HG03354 (cell line): Measurements from ENCODE around the gene YBEY.
A peak's percentile ranks its signal among the peaks of the same experiment; 100 is the strongest.

Source experiments
- ATAC-seq: cut with Tn5 transposase; IDR thresholded peaks from one replicate; pipeline ENCODE4 v1.9.1; 2021; ENCODE audit warnings: mild to moderate bottlenecking; ENCODE audit not compliant: unreplicated experiment, poor library complexity, severe bottlenecking

Gene YBEY

GRCh38 chr21:46323710-46324389, 37.7 kb downstream of the YBEY start, which contains the start of the genes C21orf58 and PCNT:
Gene C21orf58, minus strand, starts transcription at chr21:46323870. Its CDS starts 1,132 bp downstream, at chr21:46322738.
Gene PCNT, plus strand, starts transcription at chr21:46324156. Its CDS starts 73 bp downstream, at chr21:46324229.
- ATAC-seq, result peak; percentile 80

GRCh38 chr21:46324390-46325072, 38.4 kb downstream of the YBEY start:
- ATAC-seq, result peak; percentile 57

GRCh38 chr21:46325073-46325912, 39.2 kb downstream of the YBEY start:
- ATAC-seq, result peak; percentile 13

GRCh38 chr21:46326110-46326703, 40.1 kb downstream of the YBEY start:
- ATAC-seq, result no peak

- no peak for ATAC-seq
Measured at GRCh38 chr21:46327711-46328110, 41.6 kb downstream of the YBEY start.

GRCh38 chr21:46328151-46328550, 42.0 kb downstream of the YBEY start:
- no peak for ATAC-seq

GRCh38 chr21:46329796-46330195, 43.7 kb downstream of the YBEY start:
- ATAC-seq, result no peak

GRCh38 chr21:46334351-46335140, 48.4 kb downstream of the YBEY start:
- ATAC-seq, result no peak

- no peak for ATAC-seq
Measured at GRCh38 chr21:46336603-46337002, 50.5 kb downstream of the YBEY start.

GRCh38 chr21:46340998-46341397, 54.9 kb downstream of the YBEY start:
- ATAC-seq, result no peak

GRCh38 chr21:46344219-46344915, 58.2 kb downstream of the YBEY start:
- no peak for ATAC-seq

- no peak for ATAC-seq
Measured at GRCh38 chr21:46345861-46346260, 59.7 kb downstream of the YBEY start.

GRCh38 chr21:46346296-46347202, 60.4 kb downstream of the YBEY start:
- no peak for ATAC-seq

- ATAC-seq, result no peak
Measured at GRCh38 chr21:46347203-46347550, 61.0 kb downstream of the YBEY start.
